Loucy (cell line): ENCODE results near the gene EEF1AKMT1.

Experiments used
- EZH2phosphoT487 ChIP-seq: fragments of 200-600 bp; IDR thresholded peaks from 2 replicates; pipeline ENCODE4 v1.6.1; 2018; ENCODE audit warnings: antibody characterized with exemption, mild to moderate bottlenecking, moderate library complexity, borderline replicate concordance
- TF ChIP-seq, protein P1 (sequence below): fragments of 200-600 bp; sonication (generic); conservative IDR thresholded peaks from 2 replicates; pipeline ENCODE4 v1.5.1; 2014; ENCODE audit warnings: mild to moderate bottlenecking, antibody characterized with exemption, low read length

GRCh38 chr13:20700288-20700687 is 73.5 kb downstream of the EEF1AKMT1 start:
- TF ChIP-seq, protein P1, sequence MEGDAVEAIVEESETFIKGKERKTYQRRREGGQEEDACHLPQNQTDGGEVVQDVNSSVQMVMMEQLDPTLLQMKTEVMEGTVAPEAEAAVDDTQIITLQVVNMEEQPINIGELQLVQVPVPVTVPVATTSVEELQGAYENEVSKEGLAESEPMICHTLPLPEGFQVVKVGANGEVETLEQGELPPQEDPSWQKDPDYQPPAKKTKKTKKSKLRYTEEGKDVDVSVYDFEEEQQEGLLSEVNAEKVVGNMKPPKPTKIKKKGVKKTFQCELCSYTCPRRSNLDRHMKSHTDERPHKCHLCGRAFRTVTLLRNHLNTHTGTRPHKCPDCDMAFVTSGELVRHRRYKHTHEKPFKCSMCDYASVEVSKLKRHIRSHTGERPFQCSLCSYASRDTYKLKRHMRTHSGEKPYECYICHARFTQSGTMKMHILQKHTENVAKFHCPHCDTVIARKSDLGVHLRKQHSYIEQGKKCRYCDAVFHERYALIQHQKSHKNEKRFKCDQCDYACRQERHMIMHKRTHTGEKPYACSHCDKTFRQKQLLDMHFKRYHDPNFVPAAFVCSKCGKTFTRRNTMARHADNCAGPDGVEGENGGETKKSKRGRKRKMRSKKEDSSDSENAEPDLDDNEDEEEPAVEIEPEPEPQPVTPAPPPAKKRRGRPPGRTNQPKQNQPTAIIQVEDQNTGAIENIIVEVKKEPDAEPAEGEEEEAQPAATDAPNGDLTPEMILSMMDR: no peak
- no peak for TF ChIP-seq EZH2phosphoT487
